NCI-H345 treated with DMSO at 0.1 percent for 48 hours (cell line): ENCODE measurements around the gene CIB4.

Experiments
- DNase-seq: peaks from one replicate; lab custom pipeline; 2025; ENCODE audit not compliant: unreplicated experiment; lab: John Stamatoyannopoulos, UW

Gene CIB4

DNA sequence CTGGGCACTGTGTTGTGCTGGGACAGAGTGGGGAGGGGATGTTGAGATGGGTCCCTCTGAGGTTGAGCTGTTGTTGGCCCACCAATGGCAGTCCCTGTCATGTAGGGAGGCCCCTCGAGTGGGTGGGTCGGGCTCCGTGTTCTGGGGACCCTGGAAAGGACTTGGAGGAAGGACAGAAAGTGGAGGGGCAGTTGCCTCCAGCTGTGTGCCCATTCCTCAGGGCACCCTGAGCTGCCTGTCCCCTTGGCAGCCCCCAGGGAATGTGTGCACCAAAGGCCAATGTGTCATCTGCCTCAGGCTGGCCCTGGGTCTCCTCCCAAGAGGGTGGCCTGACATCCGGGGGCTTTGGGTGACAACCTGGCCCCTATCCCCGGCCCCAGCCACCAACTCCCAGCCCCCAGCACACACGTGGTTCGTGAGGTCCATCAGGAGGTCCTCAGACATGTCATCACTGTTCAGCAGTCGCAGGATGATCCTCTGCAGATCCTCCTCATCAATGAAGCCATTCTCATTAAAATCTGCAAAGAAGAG lies 57.7 kb downstream of the CIB4 start:
- no peak for DNase-seq

DNA sequence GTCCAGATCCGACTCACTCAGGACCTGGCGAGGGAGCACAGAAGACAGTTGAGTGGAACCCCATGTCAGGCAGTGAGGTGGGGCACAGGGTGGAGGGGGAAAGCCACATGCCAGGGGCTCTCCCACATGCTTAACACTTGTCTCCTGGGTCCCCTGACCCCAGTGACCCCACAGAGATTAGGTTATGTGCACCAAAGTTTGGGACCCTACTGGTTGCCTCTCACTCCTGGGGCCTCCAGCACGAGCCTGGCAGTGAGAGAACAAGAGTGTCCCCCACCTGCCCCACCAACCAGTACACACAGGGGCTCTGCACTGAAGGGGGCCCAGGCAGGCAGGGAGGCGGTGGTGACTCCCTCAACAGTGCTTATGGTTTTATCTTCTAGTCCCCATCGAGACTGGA lies 58.3 kb downstream of the CIB4 start:
- no peak for DNase-seq

DNA sequence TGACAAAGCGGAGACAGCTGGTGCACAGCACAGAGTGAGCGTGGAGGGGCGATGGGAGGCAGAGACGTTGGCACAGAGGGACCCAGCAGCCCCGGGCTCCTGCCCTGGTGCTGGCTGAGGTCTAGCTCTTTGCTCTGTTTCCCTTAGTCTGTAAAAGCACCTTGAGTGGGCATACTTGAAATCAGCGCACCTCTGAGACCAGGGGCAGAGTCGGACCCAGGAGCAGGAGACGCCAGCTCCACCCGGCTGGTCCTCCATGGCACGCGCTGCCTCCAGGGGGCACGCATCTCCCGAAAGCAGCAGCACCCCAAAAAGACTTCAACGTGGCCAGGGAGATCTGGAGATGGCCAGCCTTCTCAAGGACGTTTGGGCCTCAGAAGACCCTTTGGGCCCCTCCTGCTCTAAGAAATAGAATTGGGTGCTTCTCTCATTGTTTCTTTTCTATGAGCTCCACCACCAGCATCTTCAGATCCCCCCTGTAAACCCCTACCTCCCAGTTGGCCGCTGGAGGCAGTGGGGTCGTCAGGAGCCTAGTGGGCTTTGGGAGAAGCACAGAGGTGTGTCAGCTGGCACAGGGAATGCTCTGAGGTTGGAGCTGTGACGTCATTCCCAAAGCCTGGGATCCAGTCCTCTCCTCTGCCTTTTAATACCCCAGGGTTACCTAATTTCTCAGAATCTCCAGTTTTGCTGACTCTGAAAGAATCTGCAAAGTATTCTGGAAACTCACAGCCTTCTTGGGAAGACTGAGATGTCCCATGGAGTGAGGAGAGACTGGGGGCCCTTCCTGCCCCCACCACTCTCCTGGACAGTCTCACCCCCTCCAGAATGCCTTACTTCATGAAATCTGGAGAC lies 58.9 kb downstream of the CIB4 start:
- no peak for DNase-seq

GRCh38 chr2:26581266-26581990 lies 59.7 kb downstream of the CIB4 start:
- DNase-seq: no peak

DNA sequence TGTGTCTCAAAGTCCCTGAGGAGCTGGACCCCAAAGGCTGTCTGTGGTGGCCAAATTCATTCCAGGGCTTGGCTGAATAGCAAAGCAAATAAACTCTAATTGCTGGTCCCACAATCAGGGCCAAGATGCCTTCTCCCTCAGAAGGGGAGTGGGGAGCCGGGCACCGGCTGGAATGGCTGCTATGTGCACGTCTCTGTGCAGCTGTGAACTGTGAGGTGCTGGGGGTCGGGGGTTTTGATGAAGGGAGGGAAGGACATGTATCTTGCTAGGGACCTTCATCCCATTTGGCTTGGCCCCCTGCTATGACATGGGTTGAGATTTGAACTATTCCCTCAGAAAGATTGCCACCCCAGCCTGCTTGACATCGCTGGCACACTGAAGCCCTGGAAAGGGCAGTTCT lies 60.4 kb downstream of the CIB4 start:
- no peak for DNase-seq

GRCh38 chr2:26580151-26580550 lies 61.0 kb downstream of the CIB4 start:
- no peak for DNase-seq

- DNase-seq: no peak
Measured at GRCh38 chr2:26579723-26580040, 61.5 kb downstream of the CIB4 start.

- no peak for DNase-seq
Measured at GRCh38 chr2:26579025-26579722, 62.0 kb downstream of the CIB4 start.

GRCh38 chr2:26578581-26578980 lies 62.6 kb downstream of the CIB4 start:
- no peak for DNase-seq

GRCh38 chr2:26578113-26578458 lies 63.1 kb downstream of the CIB4 start:
- DNase-seq: no peak

GRCh38 chr2:26577442-26578112 lies 63.6 kb downstream of the CIB4 start:
- DNase-seq: peak; percentile 87

DNA sequence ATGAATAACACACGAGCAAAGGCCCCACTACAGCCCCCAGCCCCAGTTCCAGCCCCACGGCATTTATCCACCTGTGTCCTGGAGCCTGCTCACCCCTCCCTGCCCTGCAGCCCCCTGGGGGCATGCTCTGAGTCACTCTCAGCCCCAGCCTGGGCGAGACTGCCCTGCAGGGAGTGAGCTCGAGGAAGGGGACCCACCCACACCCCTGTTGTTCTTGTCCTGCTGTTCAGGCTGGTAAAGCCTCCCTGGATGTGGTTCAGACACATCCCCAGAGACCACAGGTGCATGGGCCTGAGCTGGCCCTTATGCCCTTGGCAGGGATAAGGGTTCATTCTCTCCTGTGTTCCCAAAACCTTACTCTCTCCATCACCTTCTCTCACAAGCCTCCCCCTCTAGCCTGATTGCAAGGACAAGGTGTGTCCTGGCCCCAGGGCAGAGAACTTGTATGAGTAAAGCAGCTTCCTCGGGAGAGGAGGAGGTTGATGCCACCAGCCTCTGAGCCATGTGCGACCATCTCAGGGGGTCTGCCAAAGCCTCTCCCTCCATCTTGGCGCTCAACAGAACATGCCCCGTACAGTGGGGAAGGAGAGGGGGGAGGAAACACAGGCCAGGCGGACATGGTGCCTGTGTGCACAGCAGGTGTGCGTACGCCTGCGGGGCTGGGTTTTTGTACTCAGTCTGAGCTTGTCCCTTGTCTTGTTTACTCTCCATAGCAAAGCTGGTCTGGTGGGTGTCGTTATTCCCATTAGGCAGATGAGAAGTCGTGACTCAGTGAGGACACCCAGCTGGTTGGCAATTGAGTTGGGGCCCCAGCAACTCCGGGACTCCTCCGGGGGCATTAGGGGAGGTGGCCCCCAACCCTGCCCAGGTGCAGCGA lies 64.4 kb downstream of the CIB4 start:
- peak; percentile 90 for DNase-seq

- no peak for DNase-seq
Measured at GRCh38 chr2:26575836-26576564, 65.2 kb downstream of the CIB4 start.

- no peak for DNase-seq
Measured at GRCh38 chr2:26574900-26575560, 66.1 kb downstream of the CIB4 start.

DNA sequence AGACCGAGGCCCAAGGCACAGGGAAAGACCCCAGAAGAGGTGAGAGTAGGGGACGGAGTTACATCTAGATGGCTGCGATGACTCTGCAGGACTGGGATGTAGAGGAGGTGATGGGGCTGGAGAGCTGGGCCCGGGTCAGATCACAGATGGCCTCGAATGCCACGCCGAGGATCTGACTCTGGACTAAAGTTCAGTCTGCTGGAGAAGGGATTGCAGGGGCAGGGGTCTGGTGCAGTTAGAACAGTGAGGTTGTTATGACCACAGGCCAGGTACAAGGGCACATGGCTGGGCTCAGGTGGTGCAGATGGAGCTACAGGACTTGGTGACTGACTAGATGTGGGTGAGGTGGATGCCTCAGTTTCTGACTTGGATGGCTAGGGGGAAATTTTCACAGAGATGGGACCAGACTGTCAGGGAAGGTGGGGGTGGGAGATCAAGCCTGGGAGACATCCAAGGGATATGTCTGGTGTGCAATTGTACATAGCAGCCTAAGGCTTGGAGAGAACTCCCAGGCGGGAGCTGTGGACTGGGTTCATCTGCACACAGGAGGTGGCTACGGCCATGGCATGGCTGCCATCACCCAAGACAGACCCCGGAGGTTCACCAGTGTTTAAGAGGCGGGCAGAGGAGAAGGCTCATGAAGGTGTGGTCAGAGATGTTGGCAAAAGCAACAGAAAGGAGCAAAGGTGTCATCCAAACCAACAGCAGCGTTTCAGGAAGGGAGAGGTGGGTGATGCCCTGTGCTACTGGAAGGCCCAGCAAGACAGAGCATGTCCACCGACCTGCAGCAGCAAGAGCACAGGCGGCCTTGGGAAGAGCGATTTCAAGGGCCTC lies 66.9 kb downstream of the CIB4 start:
- no peak for DNase-seq

GRCh38 chr2:26573241-26573925 lies 67.8 kb downstream of the CIB4 start:
- no peak for DNase-seq

GRCh38 chr2:26572591-26572990 lies 68.6 kb downstream of the CIB4 start:
- DNase-seq: no peak

- DNase-seq: no peak
Measured at GRCh38 chr2:26571316-26571715, 69.8 kb downstream of the CIB4 start.
